Neural progenitor cell (in vitro differentiated cells): ENCODE results near the gene RNF150. TPM values are rescaled to one million over a fixed set of nuclear protein-coding genes. Genes with fewer than 3 reads are reported as not detected.

Experiments used
- DNase-seq: peaks from one replicate; pipeline ENCODE4 v3.0.0-alpha.2; 2016; ENCODE audit warnings: low spot score
- H2AFZ ChIP-seq: fragments of 200-600 bp; sonication (generic); replicated peaks from 2 replicates; pipeline ENCODE4 v1.6.1; 2016; ENCODE audit warnings: antibody characterized with exemption
- H3F3A ChIP-seq: fragments of 200-600 bp; sonication (generic); 2 replicates; pipeline ENCODE4 v1.6.1; 2016; ENCODE audit warnings: antibody characterized with exemption, low read depth
- H3K27ac ChIP-seq: fragments of 200-600 bp; sonication (generic); 2 replicates; pipeline ENCODE4 v1.5.1; 2016; ENCODE audit warnings: mild to moderate bottlenecking
- H3K27me3 ChIP-seq: fragments of 200-600 bp; sonication (generic); 2 replicates; pipeline ENCODE4 v1.6.1; 2016; ENCODE audit warnings: mild to moderate bottlenecking, moderate library complexity
- H3K36me3 ChIP-seq: fragments of 200-600 bp; sonication (generic); 2 replicates; pipeline ENCODE4 v1.5.1; 2016
- H3K4me1 ChIP-seq: fragments of 200-600 bp; sonication (generic); 2 replicates; pipeline ENCODE4 v1.6.1; 2016; ENCODE audit warnings: mixed run types
- H3K4me2 ChIP-seq: fragments of 200-600 bp; sonication (generic); 2 replicates; pipeline ENCODE4 v1.6.1; 2016
- H3K4me3 ChIP-seq: fragments of 200-600 bp; sonication (generic); 2 replicates; pipeline ENCODE4 v1.5.1; 2016
- H3K79me2 ChIP-seq: fragments of 200-600 bp; sonication (generic); 2 replicates; pipeline ENCODE4 v1.6.1; 2016; ENCODE audit warnings: low read depth
- H3K9ac ChIP-seq: fragments of 200-600 bp; sonication (generic); 2 replicates; pipeline ENCODE4 v1.6.1; 2016
- H3K9me3 ChIP-seq: fragments of 200-600 bp; sonication (generic); 2 replicates; pipeline ENCODE4 v1.5.1; 2016; ENCODE audit warnings: low read depth
- H4K20me1 ChIP-seq: fragments of 200-600 bp; sonication (generic); 2 replicates; pipeline ENCODE4 v1.6.1; 2016; ENCODE audit warnings: low read depth
- H3K27ac Mint-ChIP-seq: 3 replicates; pipeline ENCODE4 v1.8.0; 2021; ENCODE audit warnings: mixed read lengths
- H3K27me3 Mint-ChIP-seq: 2 replicates; pipeline ENCODE4 v1.8.0; 2022; ENCODE audit warnings: low read depth, mild to moderate bottlenecking, inconsistent platforms, moderate library complexity, mixed read lengths; ENCODE audit not compliant: insufficient read depth
- H3K36me3 Mint-ChIP-seq: 3 replicates; pipeline ENCODE4 v1.8.0; 2021; ENCODE audit warnings: mixed read lengths
- H3K4me1 Mint-ChIP-seq: 3 replicates; pipeline ENCODE4 v1.8.0; 2021; ENCODE audit warnings: mixed read lengths
- H3K4me3 Mint-ChIP-seq: 3 replicates; pipeline ENCODE4 v1.8.0; 2021; ENCODE audit warnings: mild to moderate bottlenecking, moderate library complexity, mixed read lengths
- H3K9me3 Mint-ChIP-seq: 3 replicates; pipeline ENCODE4 v1.8.0; 2020; ENCODE audit warnings: mixed read lengths
- EZH2 ChIP-seq: fragments of 200-600 bp; sonication (generic); IDR thresholded peaks from 2 replicates; pipeline ENCODE4 v1.6.1; 2017; ENCODE audit warnings: antibody characterized with exemption, mild to moderate bottlenecking, moderate library complexity
- EZH2phosphoT487 ChIP-seq: fragments of 200-600 bp; sonication (generic); IDR thresholded peaks from 2 replicates; pipeline ENCODE4 v1.6.1; 2017; ENCODE audit warnings: antibody characterized with exemption
- total RNA-seq: library from RNA; depleted of rRNA; stranded (reverse); fragments of >200 nt; gene quantifications from 2 replicates; pipeline ENCODE4 v1.2.3, GENCODE V29; 2015; ENCODE audit warnings: low replicate concordance
- TF ChIP-seq, protein P1 (sequence below): fragments of 200-600 bp; sonication (generic); IDR thresholded peaks from 2 replicates; pipeline ENCODE4 v1.5.1; 2017; ENCODE audit warnings: antibody characterized with exemption, mild to moderate bottlenecking

The RNF150 gene
- total RNA-seq, 1 donor from 2014 or later = 1.4 TPM

GRCh38 chr4:141153751-141154510 lies 20.7 kb upstream of the RNF150 start:
- Histone ChIP-seq H3K36me3 (no peaks in the 10 kb centered on the region), H3K27ac (no peak overlapping the region), H2AFZ (no peak overlapping the region), H3K4me2 (no peak overlapping the region), H3K4me1 (no peaks in the 10 kb centered on the region), H3K27me3 (no peaks in the 10 kb centered on the region), H4K20me1 (no peaks in the 10 kb centered on the region), H3K4me3 (no peak overlapping the region), H3K79me2 (no peaks in the 10 kb centered on the region), H3K9me3 (no peaks in the 10 kb centered on the region), H3F3A (no peaks in the 10 kb centered on the region), H3K9ac (no peak overlapping the region)
- Mint-ChIP-seq H3K27ac (no peak overlapping the region), H3K27me3 (peaks cover 8% of the 10 kb centered on the region), H3K9me3 (no peaks in the 10 kb centered on the region), H3K36me3 (no peaks in the 10 kb centered on the region), H3K4me1 (no peaks in the 10 kb centered on the region), H3K4me3 (no peak overlapping the region)
- TF ChIP-seq, protein P1, sequence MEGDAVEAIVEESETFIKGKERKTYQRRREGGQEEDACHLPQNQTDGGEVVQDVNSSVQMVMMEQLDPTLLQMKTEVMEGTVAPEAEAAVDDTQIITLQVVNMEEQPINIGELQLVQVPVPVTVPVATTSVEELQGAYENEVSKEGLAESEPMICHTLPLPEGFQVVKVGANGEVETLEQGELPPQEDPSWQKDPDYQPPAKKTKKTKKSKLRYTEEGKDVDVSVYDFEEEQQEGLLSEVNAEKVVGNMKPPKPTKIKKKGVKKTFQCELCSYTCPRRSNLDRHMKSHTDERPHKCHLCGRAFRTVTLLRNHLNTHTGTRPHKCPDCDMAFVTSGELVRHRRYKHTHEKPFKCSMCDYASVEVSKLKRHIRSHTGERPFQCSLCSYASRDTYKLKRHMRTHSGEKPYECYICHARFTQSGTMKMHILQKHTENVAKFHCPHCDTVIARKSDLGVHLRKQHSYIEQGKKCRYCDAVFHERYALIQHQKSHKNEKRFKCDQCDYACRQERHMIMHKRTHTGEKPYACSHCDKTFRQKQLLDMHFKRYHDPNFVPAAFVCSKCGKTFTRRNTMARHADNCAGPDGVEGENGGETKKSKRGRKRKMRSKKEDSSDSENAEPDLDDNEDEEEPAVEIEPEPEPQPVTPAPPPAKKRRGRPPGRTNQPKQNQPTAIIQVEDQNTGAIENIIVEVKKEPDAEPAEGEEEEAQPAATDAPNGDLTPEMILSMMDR = no peak
- TF ChIP-seq EZH2 = no peak
- no peak for TF ChIP-seq EZH2phosphoT487
- DNase-seq = no peak

DNA sequence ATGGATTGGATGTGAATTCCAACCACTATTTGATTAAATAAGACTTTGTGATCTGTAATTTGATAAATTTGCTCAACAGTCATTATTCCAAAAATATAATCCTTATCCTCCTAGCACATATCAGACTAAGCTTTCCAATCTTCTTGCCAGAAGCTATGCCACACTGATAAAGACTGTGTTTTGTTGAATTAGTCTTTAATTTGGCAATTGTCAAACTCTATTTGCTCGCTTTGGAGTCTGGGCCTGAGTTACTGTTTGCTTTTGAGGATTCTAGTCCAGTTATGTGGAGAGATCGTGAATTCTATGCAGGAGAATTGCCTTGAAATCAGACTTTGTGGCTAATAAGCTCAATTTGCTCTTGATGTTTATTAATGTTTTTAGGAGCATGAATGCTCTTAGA lies 10.9 kb upstream of the RNF150 start:
- no peaks in the 10 kb centered on the region for H3K9me3 Mint-ChIP-seq
- no peak overlapping the region for H3K27ac Mint-ChIP-seq
- H3K36me3 Mint-ChIP-seq = no peaks in the 10 kb centered on the region
- no peak overlapping the region for H3K4me2 ChIP-seq
- DNase-seq = no peak
- H3K4me1 Mint-ChIP-seq = peaks cover 11% of the 10 kb centered on the region
- no peaks in the 10 kb centered on the region for H3F3A ChIP-seq
- TF ChIP-seq EZH2 (no peak), EZH2phosphoT487 (no peak)
- TF ChIP-seq, protein P1 = no peak
- no peak overlapping the region for H3K9ac ChIP-seq
- H3K4me3 Mint-ChIP-seq = no peak overlapping the region
- H3K27ac ChIP-seq = no peak overlapping the region
- H4K20me1 ChIP-seq = no peaks in the 10 kb centered on the region
- H3K27me3 ChIP-seq = no peaks in the 10 kb centered on the region
- no peak overlapping the region for H2AFZ ChIP-seq
- no peaks in the 10 kb centered on the region for H3K4me1 ChIP-seq
- H3K79me2 ChIP-seq = no peaks in the 10 kb centered on the region
- no peak overlapping the region for H3K4me3 ChIP-seq
- no peaks in the 10 kb centered on the region for H3K9me3 ChIP-seq
- no peaks in the 10 kb centered on the region for H3K36me3 ChIP-seq
- peaks cover 3% of the 10 kb centered on the region for H3K27me3 Mint-ChIP-seq

DNA sequence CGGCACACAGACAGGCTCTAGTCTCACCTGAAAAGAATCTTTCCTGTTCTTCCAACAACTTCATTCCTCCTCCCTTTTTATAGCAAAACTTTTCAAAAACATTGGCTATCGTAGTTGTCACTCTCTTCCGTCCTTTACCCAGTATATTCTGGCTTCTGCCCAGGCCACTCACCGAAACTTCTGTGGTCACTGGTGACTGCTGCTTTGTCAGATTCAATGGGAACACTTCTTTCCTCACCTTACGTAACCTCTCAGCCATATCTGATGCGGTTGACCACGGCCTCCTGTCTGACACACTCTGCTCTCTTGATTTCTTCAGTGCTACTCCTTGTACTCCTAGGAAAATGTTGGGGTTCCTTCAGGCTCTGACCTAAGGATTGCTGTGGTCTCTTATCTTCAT lies 9.2 kb upstream of the RNF150 start:
- Histone ChIP-seq H3K4me2 (no peak overlapping the region), H3K36me3 (no peaks in the 10 kb centered on the region), H3F3A (no peaks in the 10 kb centered on the region), H3K4me1 (no peaks in the 10 kb centered on the region), H3K27me3 (peaks cover 6% of the 10 kb centered on the region), H3K27ac (no peak overlapping the region), H4K20me1 (no peaks in the 10 kb centered on the region), H3K9ac (no peak overlapping the region), H2AFZ (no peak overlapping the region), H3K79me2 (no peaks in the 10 kb centered on the region), H3K4me3 (no peak overlapping the region), H3K9me3 (no peaks in the 10 kb centered on the region)
- Mint-ChIP-seq H3K27ac (no peak overlapping the region), H3K36me3 (no peaks in the 10 kb centered on the region), H3K4me3 (no peak overlapping the region), H3K27me3 (peaks cover 3% of the 10 kb centered on the region), H3K9me3 (no peaks in the 10 kb centered on the region), H3K4me1 (peaks cover 11% of the 10 kb centered on the region)
- no peak for DNase-seq
- TF ChIP-seq, protein P1 = no peak
- no peak for TF ChIP-seq EZH2phosphoT487
- TF ChIP-seq EZH2 = no peak
